WTC11 (cell line): ENCODE results near the gene KIF3A. TPM values are rescaled to one million over a fixed set of nuclear protein-coding genes. Genes with fewer than 3 reads are reported as not detected.

Experiments
- ATAC-seq: fragments of 200-7000 bp; cut with Tn5 transposase; 2 replicates; pipeline ENCODE4 v1.10.0; 2021; ENCODE audit warnings: mild to moderate bottlenecking, moderate library complexity
- CTCF ChIA-PET: fragments of 300-600 bp; sonication (Branson Sonifier 250); formaldehyde crosslinking; loops from one replicate; lab custom pipeline; 2021; ENCODE audit warnings: antibody characterized with exemption; lab: Charles Lee
- POLR2A ChIA-PET: fragments of 350-600 bp; sonication (Branson Sonifier 250); formaldehyde crosslinking; loops from one replicate; lab custom pipeline; 2021; ENCODE audit warnings: antibody characterized with exemption; lab: Charles Lee
- DNase-seq: peaks from one replicate; pipeline ENCODE4 v3.0.0; 2021; ENCODE audit warnings: low spot score
- H3K27ac Mint-ChIP-seq: 2 replicates; pipeline ENCODE4 v1.8.0; 2021; ENCODE audit warnings: mixed read lengths
- H3K27me3 Mint-ChIP-seq: 2 replicates; pipeline ENCODE4 v1.8.0; 2021; ENCODE audit warnings: low read depth, mild to moderate bottlenecking, moderate library complexity, mixed read lengths
- H3K36me3 Mint-ChIP-seq: 2 replicates; pipeline ENCODE4 v1.8.0; 2021; ENCODE audit warnings: mixed read lengths
- H3K4me1 Mint-ChIP-seq: 2 replicates; pipeline ENCODE4 v1.8.0; 2022; ENCODE audit warnings: mixed read lengths
- H3K4me3 Mint-ChIP-seq: 2 replicates; pipeline ENCODE4 v1.8.0; 2021; ENCODE audit warnings: mild to moderate bottlenecking, moderate library complexity, mixed read lengths
- H3K9me3 Mint-ChIP-seq: 2 replicates; pipeline ENCODE4 v1.8.0; 2021; ENCODE audit warnings: mixed read lengths
- ATF1 ChIP-seq: sonication (generic); formaldehyde crosslinking; IDR thresholded peaks from 2 replicates; pipeline ENCODE4 v1.8.1; 2023; ENCODE audit warnings: mild to moderate bottlenecking, moderate library complexity, missing genetic modification reagents
- ETV6 ChIP-seq: sonication (generic); formaldehyde crosslinking; IDR thresholded peaks from 2 replicates; pipeline ENCODE4 v1.8.1; 2022; ENCODE audit warnings: mild to moderate bottlenecking, missing genetic modification reagents
- GTF2I ChIP-seq: fragments of 250-450 bp; sonication (Bioruptor Pico); conservative IDR thresholded peaks from 2 replicates; pipeline ENCODE4 v1.4.0; 2021; ENCODE audit warnings: mild to moderate bottlenecking
- NFATC4 ChIP-seq: fragments of 250-450 bp; sonication (Bioruptor Pico); IDR thresholded peaks from 2 replicates; pipeline ENCODE4 v1.9.0; 2021; ENCODE audit warnings: mild to moderate bottlenecking
- NFYB ChIP-seq: sonication (generic); formaldehyde crosslinking; conservative IDR thresholded peaks from 2 replicates; pipeline ENCODE4 v1.8.0; 2022; ENCODE audit warnings: low read depth, missing genetic modification reagents
- NR2C2 ChIP-seq: sonication (generic); formaldehyde crosslinking; IDR thresholded peaks from 2 replicates; pipeline ENCODE4 v1.8.0; 2022; ENCODE audit warnings: mild to moderate bottlenecking, missing genetic modification reagents
- OVOL2 ChIP-seq: fragments of 250-450 bp; sonication (Bioruptor Pico); IDR thresholded peaks from 2 replicates; pipeline ENCODE4 v1.9.0; 2021; ENCODE audit warnings: mild to moderate bottlenecking, borderline replicate concordance
- RELA ChIP-seq: sonication (generic); formaldehyde crosslinking; IDR thresholded peaks from 2 replicates; pipeline ENCODE4 v1.8.1; 2022; ENCODE audit warnings: missing genetic modification reagents, mild to moderate bottlenecking, borderline replicate concordance
- SMAD3 ChIP-seq: sonication (generic); formaldehyde crosslinking; IDR thresholded peaks from 2 replicates; pipeline ENCODE4 v1.8.0; 2022; ENCODE audit warnings: missing genetic modification reagents, mild to moderate bottlenecking, borderline replicate concordance
- SOX15 ChIP-seq: fragments of 250-450 bp; sonication (Bioruptor Pico); IDR thresholded peaks from 2 replicates; pipeline ENCODE4 v1.9.0; 2021; ENCODE audit warnings: mild to moderate bottlenecking
- SP1 ChIP-seq: sonication (generic); formaldehyde crosslinking; conservative IDR thresholded peaks from 2 replicates; pipeline ENCODE4 v1.8.1; 2022; ENCODE audit warnings: missing genetic modification reagents
- TEAD1 ChIP-seq: sonication (generic); formaldehyde crosslinking; IDR thresholded peaks from 2 replicates; pipeline ENCODE4 v1.8.0; 2022; ENCODE audit warnings: mild to moderate bottlenecking, missing genetic modification reagents
- ZNF138 ChIP-seq: sonication (generic); formaldehyde crosslinking; conservative IDR thresholded peaks from 2 replicates; pipeline ENCODE4 v1.8.1; 2022; ENCODE audit warnings: mild to moderate bottlenecking, moderate library complexity, missing genetic modification reagents
- ZNF416 ChIP-seq: fragments of 250-450 bp; sonication (Bioruptor Pico); IDR thresholded peaks from 2 replicates; pipeline ENCODE4 v1.9.0; 2021; ENCODE audit warnings: mild to moderate bottlenecking, inconsistent platforms
- ZNF671 ChIP-seq: fragments of 250-450 bp; sonication (Bioruptor Pico); IDR thresholded peaks from 2 replicates; pipeline ENCODE4 v1.8.0; 2021; ENCODE audit warnings: mild to moderate bottlenecking
- total RNA-seq: library from RNA; stranded (reverse); gene quantifications from 3 replicates; pipeline ENCODE4 v1.2.3, GENCODE V29; 2021
- TF ChIP-seq, protein P1 (sequence below): sonication (generic); formaldehyde crosslinking; IDR thresholded peaks from 2 replicates; pipeline ENCODE4 v1.8.0; 2022; ENCODE audit warnings: missing genetic modification reagents
- TF ChIP-seq, protein P2 (sequence below): sonication (generic); formaldehyde crosslinking; IDR thresholded peaks from 2 replicates; pipeline ENCODE4 v1.8.1; 2023; ENCODE audit warnings: mild to moderate bottlenecking, missing genetic modification reagents, moderate library complexity
- TF ChIP-seq, protein P3 (sequence below): sonication (generic); formaldehyde crosslinking; IDR thresholded peaks from 2 replicates; pipeline ENCODE4 v1.8.0; 2022; ENCODE audit warnings: mild to moderate bottlenecking, missing genetic modification reagents
- TF ChIP-seq, protein P4 (sequence below): sonication (generic); formaldehyde crosslinking; conservative IDR thresholded peaks from 2 replicates; pipeline ENCODE4 v1.8.1; 2022; ENCODE audit warnings: mild to moderate bottlenecking, missing genetic modification reagents
- TF ChIP-seq, protein P5 (sequence below): fragments of 250-450 bp; sonication (Bioruptor Pico); IDR thresholded peaks from 2 replicates; pipeline ENCODE4 v1.9.0; 2021; ENCODE audit warnings: mild to moderate bottlenecking

Gene KIF3A
- total RNA-seq, 1 experiment from 2014 or later = 10.1 TPM

DNA sequence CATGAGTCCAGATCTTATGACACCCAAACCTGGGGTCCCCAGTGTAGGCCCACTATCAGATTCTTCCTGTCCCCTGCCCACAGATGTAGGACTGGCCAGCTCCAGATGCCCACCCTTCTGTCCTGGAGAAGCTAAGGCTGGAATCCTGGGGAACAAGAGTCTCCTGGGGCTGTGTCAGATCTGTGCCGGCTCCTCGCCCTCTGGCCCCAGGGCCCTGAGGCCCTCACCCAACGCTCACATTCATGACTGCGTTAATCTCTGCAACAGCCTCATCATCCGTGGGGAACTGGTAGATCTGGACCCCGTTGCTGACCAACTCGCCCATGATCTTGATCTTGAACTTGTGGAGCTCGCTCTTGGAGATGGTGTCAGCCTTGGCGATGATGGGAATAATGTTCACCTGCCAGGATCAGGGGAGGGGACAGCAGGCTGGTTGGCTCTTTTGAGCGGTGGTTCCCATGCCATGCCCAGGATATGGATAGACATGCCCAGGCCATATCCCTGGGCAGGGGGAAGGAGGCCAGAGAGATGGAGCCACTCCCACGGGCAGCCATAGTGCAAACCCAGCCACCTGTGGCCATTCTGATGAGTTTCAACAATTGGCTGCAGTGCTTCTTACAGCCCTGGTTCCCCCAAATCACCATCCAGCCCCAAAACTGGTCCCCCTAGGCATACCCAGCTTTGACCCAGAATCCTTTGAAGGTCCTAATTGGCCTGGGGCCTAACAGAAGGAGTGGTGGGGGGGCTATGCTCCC, 25.1 kb upstream of the KIF3A start:
- H3K27me3 Mint-ChIP-seq = no peaks in the 10 kb centered on the region
- H3K4me1 Mint-ChIP-seq = no peaks in the 10 kb centered on the region
- ATAC-seq (no peak), DNase-seq (no peak)
- H3K27ac Mint-ChIP-seq = no peak overlapping the region
- no peak for TF ChIP-seq ZNF416
- TF ChIP-seq GTF2I (CRISPR knock-in tag) = no peak
- no peak for TF ChIP-seq RELA
- TF ChIP-seq SMAD3 (CRISPR knock-in tag) = no peak
- TF ChIP-seq TEAD1 (CRISPR knock-in tag) = no peak
- TF ChIP-seq, protein P1, sequence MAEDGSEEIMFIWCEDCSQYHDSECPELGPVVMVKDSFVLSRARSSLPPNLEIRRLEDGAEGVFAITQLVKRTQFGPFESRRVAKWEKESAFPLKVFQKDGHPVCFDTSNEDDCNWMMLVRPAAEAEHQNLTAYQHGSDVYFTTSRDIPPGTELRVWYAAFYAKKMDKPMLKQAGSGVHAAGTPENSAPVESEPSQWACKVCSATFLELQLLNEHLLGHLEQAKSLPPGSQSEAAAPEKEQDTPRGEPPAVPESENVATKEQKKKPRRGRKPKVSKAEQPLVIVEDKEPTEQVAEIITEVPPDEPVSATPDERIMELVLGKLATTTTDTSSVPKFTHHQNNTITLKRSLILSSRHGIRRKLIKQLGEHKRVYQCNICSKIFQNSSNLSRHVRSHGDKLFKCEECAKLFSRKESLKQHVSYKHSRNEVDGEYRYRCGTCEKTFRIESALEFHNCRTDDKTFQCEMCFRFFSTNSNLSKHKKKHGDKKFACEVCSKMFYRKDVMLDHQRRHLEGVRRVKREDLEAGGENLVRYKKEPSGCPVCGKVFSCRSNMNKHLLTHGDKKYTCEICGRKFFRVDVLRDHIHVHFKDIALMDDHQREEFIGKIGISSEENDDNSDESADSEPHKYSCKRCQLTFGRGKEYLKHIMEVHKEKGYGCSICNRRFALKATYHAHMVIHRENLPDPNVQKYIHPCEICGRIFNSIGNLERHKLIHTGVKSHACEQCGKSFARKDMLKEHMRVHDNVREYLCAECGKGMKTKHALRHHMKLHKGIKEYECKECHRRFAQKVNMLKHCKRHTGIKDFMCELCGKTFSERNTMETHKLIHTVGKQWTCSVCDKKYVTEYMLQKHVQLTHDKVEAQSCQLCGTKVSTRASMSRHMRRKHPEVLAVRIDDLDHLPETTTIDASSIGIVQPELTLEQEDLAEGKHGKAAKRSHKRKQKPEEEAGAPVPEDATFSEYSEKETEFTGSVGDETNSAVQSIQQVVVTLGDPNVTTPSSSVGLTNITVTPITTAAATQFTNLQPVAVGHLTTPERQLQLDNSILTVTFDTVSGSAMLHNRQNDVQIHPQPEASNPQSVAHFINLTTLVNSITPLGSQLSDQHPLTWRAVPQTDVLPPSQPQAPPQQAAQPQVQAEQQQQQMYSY (CRISPR knock-in tag) = no peak
- TF ChIP-seq NFYB (CRISPR knock-in tag) = no peak
- TF ChIP-seq ATF1 (CRISPR knock-in tag) = no peak
- TF ChIP-seq SP1 (CRISPR knock-in tag) = no peak
- TF ChIP-seq, protein P2, sequence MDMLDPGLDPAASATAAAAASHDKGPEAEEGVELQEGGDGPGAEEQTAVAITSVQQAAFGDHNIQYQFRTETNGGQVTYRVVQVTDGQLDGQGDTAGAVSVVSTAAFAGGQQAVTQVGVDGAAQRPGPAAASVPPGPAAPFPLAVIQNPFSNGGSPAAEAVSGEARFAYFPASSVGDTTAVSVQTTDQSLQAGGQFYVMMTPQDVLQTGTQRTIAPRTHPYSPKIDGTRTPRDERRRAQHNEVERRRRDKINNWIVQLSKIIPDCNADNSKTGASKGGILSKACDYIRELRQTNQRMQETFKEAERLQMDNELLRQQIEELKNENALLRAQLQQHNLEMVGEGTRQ (CRISPR knock-in tag) = no peak
- TF ChIP-seq, protein P3, sequence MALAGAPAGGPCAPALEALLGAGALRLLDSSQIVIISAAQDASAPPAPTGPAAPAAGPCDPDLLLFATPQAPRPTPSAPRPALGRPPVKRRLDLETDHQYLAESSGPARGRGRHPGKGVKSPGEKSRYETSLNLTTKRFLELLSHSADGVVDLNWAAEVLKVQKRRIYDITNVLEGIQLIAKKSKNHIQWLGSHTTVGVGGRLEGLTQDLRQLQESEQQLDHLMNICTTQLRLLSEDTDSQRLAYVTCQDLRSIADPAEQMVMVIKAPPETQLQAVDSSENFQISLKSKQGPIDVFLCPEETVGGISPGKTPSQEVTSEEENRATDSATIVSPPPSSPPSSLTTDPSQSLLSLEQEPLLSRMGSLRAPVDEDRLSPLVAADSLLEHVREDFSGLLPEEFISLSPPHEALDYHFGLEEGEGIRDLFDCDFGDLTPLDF (CRISPR knock-in tag) = no peak
- TF ChIP-seq, protein P4, sequence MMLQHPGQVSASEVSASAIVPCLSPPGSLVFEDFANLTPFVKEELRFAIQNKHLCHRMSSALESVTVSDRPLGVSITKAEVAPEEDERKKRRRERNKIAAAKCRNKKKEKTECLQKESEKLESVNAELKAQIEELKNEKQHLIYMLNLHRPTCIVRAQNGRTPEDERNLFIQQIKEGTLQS (CRISPR knock-in tag) = no peak
- TF ChIP-seq NFATC4 (CRISPR knock-in tag) = no peak
- no peak for TF ChIP-seq NR2C2 (CRISPR knock-in tag)
- TF ChIP-seq SOX15 (CRISPR knock-in tag) = no peak
- no peak for TF ChIP-seq OVOL2 (CRISPR knock-in tag)
- no peak for TF ChIP-seq ZNF671 (CRISPR knock-in tag)
- TF ChIP-seq ZNF138 = no peak
- TF ChIP-seq, protein P5, sequence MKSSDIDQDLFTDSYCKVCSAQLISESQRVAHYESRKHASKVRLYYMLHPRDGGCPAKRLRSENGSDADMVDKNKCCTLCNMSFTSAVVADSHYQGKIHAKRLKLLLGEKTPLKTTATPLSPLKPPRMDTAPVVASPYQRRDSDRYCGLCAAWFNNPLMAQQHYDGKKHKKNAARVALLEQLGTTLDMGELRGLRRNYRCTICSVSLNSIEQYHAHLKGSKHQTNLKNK (CRISPR knock-in tag) = no peak
- TF ChIP-seq ETV6 (CRISPR knock-in tag) = no peak
- no peaks in the 10 kb centered on the region for H3K9me3 Mint-ChIP-seq
- CTCF ChIA-PET = interaction anchor here (1.2 kb wide), 1 partner anchor 9 kb away, joined by 3 read pairs; no protein-coding TSS in a partner anchor
- peaks cover 2% of the 10 kb centered on the region; the same call in 1 of the 2 replicates for H3K36me3 Mint-ChIP-seq
- no peak overlapping the region for H3K4me3 Mint-ChIP-seq
- POLR2A ChIA-PET = no interaction called here
